Measurements from ENCODE around the gene GSTM5.

DNA sequence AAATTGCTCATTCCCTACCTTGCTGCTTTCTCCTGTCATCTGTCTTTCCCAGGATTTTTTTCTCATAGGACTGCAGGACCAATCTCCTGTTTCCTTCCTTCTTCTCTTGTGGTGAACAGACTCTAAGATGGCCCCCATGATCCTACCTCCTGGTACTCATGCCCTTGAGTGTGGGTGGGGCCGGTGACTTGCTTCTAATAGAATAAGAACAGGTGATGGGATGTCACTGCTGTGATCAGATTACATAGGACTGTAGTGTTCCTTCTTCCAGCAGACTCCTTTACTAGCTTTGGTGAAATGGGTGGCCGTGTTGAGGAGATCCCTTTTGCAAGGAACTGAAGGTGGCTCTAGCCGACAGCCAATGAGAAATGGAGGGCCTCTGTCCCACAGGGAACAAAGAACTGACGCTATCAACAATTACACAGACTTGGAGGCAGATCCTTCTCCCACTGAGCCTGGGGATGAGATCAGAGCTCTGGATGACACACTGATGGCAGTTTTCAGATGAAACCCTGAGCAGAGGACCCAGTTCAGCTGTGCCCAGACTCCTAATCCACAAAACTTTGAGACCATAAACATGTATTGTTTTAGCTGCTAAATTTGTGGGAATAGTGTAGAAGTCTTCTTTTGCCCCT, 21.3 kb downstream of the GSTM5 start:
- TF ChIP-seq POLR2AphosphoS5 (IDR thresholded peaks at IDR 0.05; ENCODE audit: insufficient read depth, low read depth, low read length) (no peak), POLR2A (IDR thresholded peaks at IDR 0.05; ENCODE audit: low read depth, low read length) (no peak), EZH2 (IDR thresholded peaks at IDR 0.05; ENCODE audit: borderline replicate concordance, low read depth, low read length, severe bottlenecking) (no peak), FOS (IDR thresholded peaks at IDR 0.05; ENCODE audit: borderline replicate concordance, insufficient read depth, low read length) (no peak)
- TF ChIP-seq, protein P1, sequence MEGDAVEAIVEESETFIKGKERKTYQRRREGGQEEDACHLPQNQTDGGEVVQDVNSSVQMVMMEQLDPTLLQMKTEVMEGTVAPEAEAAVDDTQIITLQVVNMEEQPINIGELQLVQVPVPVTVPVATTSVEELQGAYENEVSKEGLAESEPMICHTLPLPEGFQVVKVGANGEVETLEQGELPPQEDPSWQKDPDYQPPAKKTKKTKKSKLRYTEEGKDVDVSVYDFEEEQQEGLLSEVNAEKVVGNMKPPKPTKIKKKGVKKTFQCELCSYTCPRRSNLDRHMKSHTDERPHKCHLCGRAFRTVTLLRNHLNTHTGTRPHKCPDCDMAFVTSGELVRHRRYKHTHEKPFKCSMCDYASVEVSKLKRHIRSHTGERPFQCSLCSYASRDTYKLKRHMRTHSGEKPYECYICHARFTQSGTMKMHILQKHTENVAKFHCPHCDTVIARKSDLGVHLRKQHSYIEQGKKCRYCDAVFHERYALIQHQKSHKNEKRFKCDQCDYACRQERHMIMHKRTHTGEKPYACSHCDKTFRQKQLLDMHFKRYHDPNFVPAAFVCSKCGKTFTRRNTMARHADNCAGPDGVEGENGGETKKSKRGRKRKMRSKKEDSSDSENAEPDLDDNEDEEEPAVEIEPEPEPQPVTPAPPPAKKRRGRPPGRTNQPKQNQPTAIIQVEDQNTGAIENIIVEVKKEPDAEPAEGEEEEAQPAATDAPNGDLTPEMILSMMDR (IDR thresholded peaks at IDR 0.05; ENCODE audit: extremely low read depth in 1 of 2, insufficient read depth in 1 of 2, low read depth in 1 of 2, low read length in 2 of 2), result no peak
- TF ChIP-seq, protein P2, sequence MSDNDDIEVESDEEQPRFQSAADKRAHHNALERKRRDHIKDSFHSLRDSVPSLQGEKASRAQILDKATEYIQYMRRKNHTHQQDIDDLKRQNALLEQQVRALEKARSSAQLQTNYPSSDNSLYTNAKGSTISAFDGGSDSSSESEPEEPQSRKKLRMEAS (IDR thresholded peaks at IDR 0.05; ENCODE audit: insufficient read depth, insufficient read length), result no peak
